GM18502 (cell line): Measurements from ENCODE around the gene EMC6.
A peak's percentile ranks its signal among the peaks of the same experiment; 100 is the strongest.
"Not testable (repeated sequence)": the region's sequence is repeated elsewhere in the genome, so short reads cannot be mapped to it uniquely, and the experiment has no call there.

Experiments used
- ATAC-seq: cut with Tn5 transposase; IDR thresholded peaks from one replicate; pipeline ENCODE4 v1.9.1; 2021; ENCODE audit warnings: mild to moderate bottlenecking; ENCODE audit not compliant: unreplicated experiment, poor library complexity

Gene EMC6

GRCh38 chr17:3699951-3700350 lies 31.3 kb downstream of the EMC6 start:
- ATAC-seq: no peak

GRCh38 chr17:3702041-3702539 lies 33.5 kb downstream of the EMC6 start:
- not testable (repeated sequence) for ATAC-seq

- no peak for ATAC-seq
These were observed 36.5 kb downstream of the EMC6 start for GRCh38 chr17:3704931-3705717.

GRCh38 chr17:3705718-3705984 lies 37.0 kb downstream of the EMC6 start:
- ATAC-seq: not testable (repeated sequence)

GRCh38 chr17:3708366-3708765 lies 39.8 kb downstream of the EMC6 start:
- no peak for ATAC-seq

- peak; percentile 93 for ATAC-seq
These were observed 42.4 kb downstream of the EMC6 start for GRCh38 chr17:3710951-3711383.

- no peak for ATAC-seq
These were observed 44.3 kb downstream of the EMC6 start for GRCh38 chr17:3712811-3713463.

GRCh38 chr17:3715296-3715695 lies 46.7 kb downstream of the EMC6 start:
- no peak for ATAC-seq

GRCh38 chr17:3718201-3718600 lies 49.6 kb downstream of the EMC6 start:
- ATAC-seq: no peak

- no peak for ATAC-seq
These were observed 50.7 kb downstream of the EMC6 start for GRCh38 chr17:3719265-3719664.
